Measurements from ENCODE around the gene ASPA.

DNA sequence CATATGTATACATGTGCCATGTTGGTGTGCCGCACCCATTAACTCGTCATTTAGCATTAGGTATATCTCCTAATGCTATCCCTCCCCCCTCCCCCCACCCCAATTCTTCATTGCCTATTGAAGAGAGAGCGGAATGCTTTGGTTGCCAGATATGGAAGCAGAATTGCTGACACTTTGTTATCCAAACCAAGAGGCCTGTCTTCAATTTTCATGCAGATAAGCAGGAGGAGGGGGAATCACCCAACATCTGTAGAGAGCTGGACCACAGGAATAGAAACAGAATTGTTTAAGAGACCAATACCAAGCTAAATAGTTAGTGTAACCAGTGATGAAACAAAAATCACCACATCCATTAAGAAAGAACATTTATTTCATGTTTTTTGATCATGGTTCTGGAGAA is 7.1 kb downstream of the ASPA start:
- TF ChIP-seq CTCF (conservative IDR thresholded peaks at IDR 0.05 in 1 of 2, IDR thresholded peaks at IDR 0.05 in 1 of 2; ENCODE audit: extremely low read depth in 1 of 2, insufficient read depth in 1 of 2, low read depth in 1 of 2, low read length in 2 of 2) (no peak), EZH2 (IDR thresholded peaks at IDR 0.05; ENCODE audit: borderline replicate concordance, low read length) (no peak)

Measured in mammary epithelial cell (primary cell).